ENCODE measurements around the gene PRSS37.

PRSS37 gene

GRCh38 chr7:141789917-141790316 lies 51.4 kb downstream of the PRSS37 start, which contains the start of gene TAS2R5:
Gene TAS2R5 (plus strand): TSS chr7:141790217. CDS start chr7:141790362, 145 bp downstream.
- DNase-seq (ENCODE audit: insufficient read length, low spot score): no peak
- FAIRE-seq: no peak

- no peak for DNase-seq (ENCODE audit: insufficient read length, low spot score)
- FAIRE-seq: no peak
Measured at GRCh38 chr7:141788296-141788695, 53.0 kb downstream of the PRSS37 start.

All from GM19239 (cell line).